OCI-LY1 (cell line): ENCODE results near the gene CLDND2.

ENCODE experiments used
- EZH2 ChIP-seq: fragments of 200-600 bp; sonication (generic), shearing (Covaris generic); IDR thresholded peaks from 2 replicates; pipeline ENCODE4 v1.8.0; 2017; ENCODE audit warnings: borderline replicate concordance, mixed run types, mild to moderate bottlenecking, antibody characterized with exemption, low read length, moderate library complexity, mixed read lengths
- TF ChIP-seq, protein P1 (sequence below): fragments of 200-600 bp; sonication (generic), shearing (Covaris generic); IDR thresholded peaks from 2 replicates; pipeline ENCODE4 v1.5.1; 2017; ENCODE audit warnings: mild to moderate bottlenecking, antibody characterized with exemption, low read length, moderate library complexity, mixed read lengths

DNA sequence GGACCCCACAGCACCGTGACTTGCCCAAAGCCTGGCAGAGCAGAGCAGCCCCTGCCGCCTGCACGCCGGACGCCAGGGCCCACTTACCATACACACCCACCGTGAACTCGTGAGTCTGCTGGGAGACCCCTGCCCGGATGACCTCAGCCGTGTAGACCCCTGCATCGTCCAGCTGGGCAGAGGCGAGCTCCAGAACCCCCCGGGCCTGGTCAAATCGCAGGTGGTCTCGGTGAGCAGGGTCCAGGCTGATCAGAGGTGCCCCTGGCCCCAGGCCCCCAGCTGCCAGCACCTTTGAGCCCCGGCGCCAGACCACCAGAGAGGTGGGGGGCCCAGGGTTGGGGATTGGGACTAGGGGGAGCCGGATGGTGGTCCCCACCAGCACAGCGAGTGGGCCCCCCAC lies 27.7 kb downstream of the CLDND2 start:
- TF ChIP-seq, protein P1, sequence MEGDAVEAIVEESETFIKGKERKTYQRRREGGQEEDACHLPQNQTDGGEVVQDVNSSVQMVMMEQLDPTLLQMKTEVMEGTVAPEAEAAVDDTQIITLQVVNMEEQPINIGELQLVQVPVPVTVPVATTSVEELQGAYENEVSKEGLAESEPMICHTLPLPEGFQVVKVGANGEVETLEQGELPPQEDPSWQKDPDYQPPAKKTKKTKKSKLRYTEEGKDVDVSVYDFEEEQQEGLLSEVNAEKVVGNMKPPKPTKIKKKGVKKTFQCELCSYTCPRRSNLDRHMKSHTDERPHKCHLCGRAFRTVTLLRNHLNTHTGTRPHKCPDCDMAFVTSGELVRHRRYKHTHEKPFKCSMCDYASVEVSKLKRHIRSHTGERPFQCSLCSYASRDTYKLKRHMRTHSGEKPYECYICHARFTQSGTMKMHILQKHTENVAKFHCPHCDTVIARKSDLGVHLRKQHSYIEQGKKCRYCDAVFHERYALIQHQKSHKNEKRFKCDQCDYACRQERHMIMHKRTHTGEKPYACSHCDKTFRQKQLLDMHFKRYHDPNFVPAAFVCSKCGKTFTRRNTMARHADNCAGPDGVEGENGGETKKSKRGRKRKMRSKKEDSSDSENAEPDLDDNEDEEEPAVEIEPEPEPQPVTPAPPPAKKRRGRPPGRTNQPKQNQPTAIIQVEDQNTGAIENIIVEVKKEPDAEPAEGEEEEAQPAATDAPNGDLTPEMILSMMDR: no peak
- no peak for TF ChIP-seq EZH2
